Upper lobe of left lung (tissue), 4 donors: ENCODE measurements around the gene SLC25A34.

Source experiments
- POLR2AphosphoS5 ChIP-seq, 2 donors: sonication (generic); formaldehyde crosslinking; IDR thresholded peaks; one replicate each; pipeline ENCODE4 v1.5.1; 2017; ENCODE audit warnings: antibody characterized with exemption in 2 of 2
- TF ChIP-seq, protein P1 (sequence below), 6 experiments: fragments of 450-650 bp in 4 of 6; fragments of 200-600 bp in 2 of 6; sonication (generic) in 2 of 6; IDR thresholded peaks; one replicate each; pipeline ENCODE4 v1.5.1; 2016 to 2019; ENCODE audit warnings: antibody characterized with exemption in 6 of 6

DNA sequence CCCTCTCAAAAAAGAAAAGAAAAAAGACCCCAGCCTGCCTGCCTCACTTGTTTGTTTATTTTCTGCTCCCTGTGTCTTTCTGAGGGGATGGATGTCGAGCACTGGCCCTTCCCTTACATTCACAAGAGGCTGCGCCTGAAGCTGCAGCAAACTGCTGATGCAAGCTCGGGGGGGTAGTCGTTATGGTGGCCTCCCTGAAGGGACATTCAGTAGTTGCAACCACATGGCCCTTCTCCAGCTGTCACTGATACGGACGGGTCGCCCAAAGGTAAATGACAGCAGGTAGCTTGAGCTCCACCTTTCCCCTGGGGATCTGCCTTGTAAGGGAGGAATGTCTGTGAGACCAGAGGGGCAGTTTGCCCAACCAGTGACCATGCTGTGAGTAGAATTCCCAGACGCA, 34.3 kb upstream of the SLC25A34 start:
- TF ChIP-seq, protein P1, sequence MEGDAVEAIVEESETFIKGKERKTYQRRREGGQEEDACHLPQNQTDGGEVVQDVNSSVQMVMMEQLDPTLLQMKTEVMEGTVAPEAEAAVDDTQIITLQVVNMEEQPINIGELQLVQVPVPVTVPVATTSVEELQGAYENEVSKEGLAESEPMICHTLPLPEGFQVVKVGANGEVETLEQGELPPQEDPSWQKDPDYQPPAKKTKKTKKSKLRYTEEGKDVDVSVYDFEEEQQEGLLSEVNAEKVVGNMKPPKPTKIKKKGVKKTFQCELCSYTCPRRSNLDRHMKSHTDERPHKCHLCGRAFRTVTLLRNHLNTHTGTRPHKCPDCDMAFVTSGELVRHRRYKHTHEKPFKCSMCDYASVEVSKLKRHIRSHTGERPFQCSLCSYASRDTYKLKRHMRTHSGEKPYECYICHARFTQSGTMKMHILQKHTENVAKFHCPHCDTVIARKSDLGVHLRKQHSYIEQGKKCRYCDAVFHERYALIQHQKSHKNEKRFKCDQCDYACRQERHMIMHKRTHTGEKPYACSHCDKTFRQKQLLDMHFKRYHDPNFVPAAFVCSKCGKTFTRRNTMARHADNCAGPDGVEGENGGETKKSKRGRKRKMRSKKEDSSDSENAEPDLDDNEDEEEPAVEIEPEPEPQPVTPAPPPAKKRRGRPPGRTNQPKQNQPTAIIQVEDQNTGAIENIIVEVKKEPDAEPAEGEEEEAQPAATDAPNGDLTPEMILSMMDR (IDR thresholded peaks at IDR 0.05) = no peak
- TF ChIP-seq POLR2AphosphoS5 (IDR thresholded peaks at IDR 0.05) = no peak
